Measurements from ENCODE around the gene GINS2.

GINS2 gene

GRCh38 chr16:85654251-85655095 lies 34.3 kb downstream of the GINS2 start:
- DNase-seq (ENCODE audit: low read depth in 3 of 3): no peak

GRCh38 chr16:85653290-85653891 lies 35.4 kb downstream of the GINS2 start:
- no peak for DNase-seq (ENCODE audit: low read depth in 3 of 3)

GRCh38 chr16:85652431-85653221 lies 36.1 kb downstream of the GINS2 start:
- no peak for DNase-seq (ENCODE audit: low read depth in 3 of 3)

- DNase-seq (ENCODE audit: low read depth in 3 of 3): no peak
Measured at GRCh38 chr16:85651629-85652430, 36.9 kb downstream of the GINS2 start.

- DNase-seq (ENCODE audit: low read depth in 3 of 3): no peak
Measured at GRCh38 chr16:85650844-85651628, 37.7 kb downstream of the GINS2 start.

- DNase-seq (ENCODE audit: low read depth in 3 of 3): no peak
Measured at GRCh38 chr16:85650135-85650843, 38.5 kb downstream of the GINS2 start.

GRCh38 chr16:85649411-85650134 lies 39.2 kb downstream of the GINS2 start:
- no peak for DNase-seq (ENCODE audit: low read depth in 3 of 3)

GRCh38 chr16:85648805-85649204 lies 39.9 kb downstream of the GINS2 start:
- no peak for DNase-seq (ENCODE audit: low read depth in 3 of 3)

GRCh38 chr16:85648070-85648714 lies 40.6 kb downstream of the GINS2 start:
- no peak for DNase-seq (ENCODE audit: low read depth in 3 of 3)

GRCh38 chr16:85646976-85647375 lies 41.8 kb downstream of the GINS2 start:
- no peak for DNase-seq (ENCODE audit: low read depth in 3 of 3)

- no peak for DNase-seq (ENCODE audit: low read depth in 3 of 3)
Measured at GRCh38 chr16:85646358-85646907, 42.3 kb downstream of the GINS2 start.

- no peak for DNase-seq (ENCODE audit: low read depth in 3 of 3)
Measured at GRCh38 chr16:85645021-85645589, 43.6 kb downstream of the GINS2 start.

- DNase-seq (ENCODE audit: low read depth in 3 of 3): no peak
Measured at GRCh38 chr16:85644093-85644712, 44.6 kb downstream of the GINS2 start.

GRCh38 chr16:85643631-85644030 lies 45.1 kb downstream of the GINS2 start:
- DNase-seq (ENCODE audit: low read depth in 3 of 3): no peak

GRCh38 chr16:85642762-85643358 lies 45.9 kb downstream of the GINS2 start:
- DNase-seq (ENCODE audit: low read depth in 3 of 3): no peak

- DNase-seq (ENCODE audit: low read depth in 3 of 3): no peak
Measured at GRCh38 chr16:85641776-85642176, 47.0 kb downstream of the GINS2 start.

- DNase-seq (ENCODE audit: low read depth in 3 of 3): no peak
Measured at GRCh38 chr16:85641305-85641704, 47.4 kb downstream of the GINS2 start.

- no peak for DNase-seq (ENCODE audit: low read depth in 3 of 3)
Measured at GRCh38 chr16:85640585-85640984, 48.2 kb downstream of the GINS2 start.
